HL-60 (cell line): ENCODE measurements around the gene UBE2E2.

Source experiments
- DNase-seq, 2 experiments: peaks; one replicate each; pipeline ENCODE4 v3.0.0-alpha.2; 2010 to 2020; ENCODE audit warnings: low read depth in 1 of 2, low spot score in 1 of 2
- H3K27ac ChIP-seq: fragments of 250-450 bp; sonication (Bioruptor Pico); replicated peaks from 2 replicates; pipeline ENCODE4 v1.5.1; 2020; ENCODE audit warnings: mild to moderate bottlenecking, moderate library complexity
- H3K27me3 ChIP-seq: fragments of 250-450 bp; sonication (Bioruptor Pico); 2 replicates; pipeline ENCODE4 v1.5.1; 2021; ENCODE audit warnings: mild to moderate bottlenecking, moderate library complexity; ENCODE audit not compliant: insufficient read depth, poor library complexity, severe bottlenecking
- H3K4me3 ChIP-seq: replicated peaks from 2 replicates; pipeline ENCODE4 v1.5.1; 2011; ENCODE audit warnings: mild to moderate bottlenecking, control low read depth, low read length; ENCODE audit not compliant: insufficient read depth
- CTCF ChIP-seq: IDR thresholded peaks from one replicate; pipeline ENCODE4 v1.5.1; 2011; ENCODE audit warnings: low read length, control low read depth, inconsistent platforms; ENCODE audit not compliant: insufficient read depth
- GABPA ChIP-seq: IDR thresholded peaks from 2 replicates; pipeline ENCODE4 v1.6.1; 2012; ENCODE audit warnings: low read depth
- POLR2AphosphoS5 ChIP-seq: IDR thresholded peaks from 2 replicates; pipeline ENCODE4 v1.6.1; 2012; ENCODE audit warnings: low read depth
- REST ChIP-seq: IDR thresholded peaks from 2 replicates; pipeline ENCODE4 v1.6.1; 2012; ENCODE audit warnings: low read depth; ENCODE audit not compliant: insufficient replicate concordance
- SPI1 ChIP-seq: IDR thresholded peaks from 2 replicates; pipeline ENCODE4 v1.6.1; 2012; ENCODE audit warnings: low read depth, mild to moderate bottlenecking, borderline replicate concordance

The UBE2E2 gene

DNA sequence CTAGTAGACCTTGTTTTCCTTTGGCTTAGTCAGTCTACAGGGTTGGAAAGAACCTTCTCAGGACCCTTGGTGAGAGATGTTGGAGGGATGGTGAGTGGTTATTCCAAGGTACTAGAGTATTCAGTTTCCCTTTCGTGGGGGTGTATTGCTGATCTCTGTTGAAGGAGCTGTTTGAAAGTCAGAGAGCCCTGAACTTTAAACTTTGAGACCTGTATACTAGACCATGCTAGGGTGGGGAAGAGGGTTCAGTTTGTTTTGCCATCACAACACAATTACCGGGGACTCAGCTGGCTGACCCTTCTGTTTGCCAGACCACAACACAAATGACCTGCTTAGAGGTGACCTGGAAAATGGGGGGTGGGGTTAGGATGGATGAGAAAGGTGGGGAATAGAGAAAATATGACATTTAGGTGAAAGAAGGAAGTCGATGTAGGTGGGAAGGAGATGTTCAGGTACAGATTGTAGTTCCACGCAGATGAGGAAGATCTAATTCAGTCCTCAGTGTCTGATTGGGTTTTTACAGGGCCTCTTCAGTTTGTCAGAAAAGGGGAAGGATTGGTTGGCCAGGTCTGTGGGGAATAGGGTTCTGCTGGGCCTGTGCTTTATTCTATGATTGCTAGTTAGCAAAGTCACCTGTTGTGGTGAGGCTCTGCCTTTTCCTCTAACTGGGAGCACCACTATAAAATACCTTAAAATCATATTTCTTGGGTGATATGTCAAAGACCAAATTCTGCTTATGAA, 6.8 kb downstream of the UBE2E2 start:
- no peaks in the 10 kb centered on the region for H3K27me3 ChIP-seq
- DNase-seq: no peak
- H3K27ac ChIP-seq: no peak overlapping the region
- no peak for TF ChIP-seq POLR2AphosphoS5
- no peak overlapping the region for H3K4me3 ChIP-seq

- no peak for DNase-seq
- no peak for TF ChIP-seq SPI1
- TF ChIP-seq CTCF: no peak
- no peak for TF ChIP-seq GABPA
- TF ChIP-seq REST: no peak
- no peak for TF ChIP-seq POLR2AphosphoS5
- no peaks in the 10 kb centered on the region for H3K27me3 ChIP-seq
- no peak overlapping the region for H3K27ac ChIP-seq
- H3K4me3 ChIP-seq: no peak overlapping the region
Observed at GRCh38 chr3:23213813-23214212, 10.7 kb downstream of the UBE2E2 start.

DNA sequence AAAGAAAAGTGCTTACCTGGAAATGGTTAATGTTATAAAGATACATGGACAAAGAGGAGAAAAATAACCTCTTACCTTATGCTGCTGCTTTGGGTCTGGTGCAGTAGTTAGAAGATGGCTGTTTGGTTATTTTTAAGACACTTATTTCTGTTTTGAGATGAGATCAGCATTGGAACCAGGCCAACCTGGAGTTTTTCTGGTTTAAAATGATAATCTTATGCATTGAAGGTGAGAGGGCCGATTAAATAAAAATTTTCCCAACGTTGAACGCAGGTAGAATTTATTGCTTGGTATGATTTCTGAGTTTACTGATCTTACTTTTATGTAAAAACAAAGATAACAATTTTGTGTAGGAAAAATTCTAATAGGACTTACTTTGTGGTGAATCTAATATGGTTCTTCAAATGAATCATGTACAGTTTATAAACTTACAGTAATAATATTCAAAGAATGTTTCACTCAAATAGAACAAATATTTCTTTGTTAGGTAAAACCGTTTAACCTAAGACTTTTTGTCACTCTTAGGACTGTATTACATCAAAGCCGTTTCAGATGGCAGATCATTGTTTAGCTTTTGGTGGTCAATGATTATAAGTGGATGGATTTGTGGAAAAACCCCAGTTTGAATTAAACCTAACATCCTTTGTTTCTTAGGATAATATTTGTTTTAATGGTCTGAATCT, 14.9 kb downstream of the UBE2E2 start:
- TF ChIP-seq GABPA (no peak), POLR2AphosphoS5 (no peak), SPI1 (no peak), CTCF (no peak)
- DNase-seq: no peak
- Histone ChIP-seq H3K27me3 (no peaks in the 10 kb centered on the region), H3K27ac (no peak overlapping the region), H3K4me3 (no peak overlapping the region)

DNA sequence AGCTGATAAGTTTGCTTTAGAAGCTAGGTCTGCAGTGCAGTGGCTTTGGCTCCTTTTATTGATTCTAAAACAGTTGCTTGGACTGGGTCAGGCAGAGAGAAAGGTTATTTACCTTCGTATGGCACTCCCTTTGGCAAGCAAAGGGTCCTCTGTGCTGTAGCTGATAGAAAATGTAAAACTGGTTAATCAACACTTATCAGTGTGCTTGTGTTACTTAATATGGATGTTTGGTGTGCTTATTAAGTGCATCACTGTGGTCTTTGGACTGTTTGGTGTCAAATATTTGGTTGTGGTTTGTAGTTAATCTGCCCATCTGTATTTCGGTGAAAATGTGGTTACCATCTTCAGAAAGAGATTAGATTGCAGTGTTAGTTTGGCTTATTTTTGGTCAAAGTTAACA, 16.0 kb downstream of the UBE2E2 start:
- DNase-seq: no peak
- TF ChIP-seq SPI1 (no peak), POLR2AphosphoS5 (no peak), CTCF (no peak), REST (no peak), GABPA (no peak)
- Histone ChIP-seq H3K4me3 (no peak overlapping the region), H3K27me3 (no peaks in the 10 kb centered on the region), H3K27ac (no peak overlapping the region)
